T-helper 9 cell (primary cell): ENCODE results near the gene WASF3.

Experiments
- DNase-seq: peaks from one replicate; pipeline ENCODE4 v3.0.0-alpha.2; 2020

Gene WASF3

GRCh38 chr13:26548205-26548765 lies 9.2 kb upstream of the WASF3 start:
- no peak for DNase-seq

- no peak for DNase-seq
Observed at GRCh38 chr13:26549713-26550112, 7.8 kb upstream of the WASF3 start.

GRCh38 chr13:26551255-26551860 lies 6.1 kb upstream of the WASF3 start:
- DNase-seq, result no peak

DNA sequence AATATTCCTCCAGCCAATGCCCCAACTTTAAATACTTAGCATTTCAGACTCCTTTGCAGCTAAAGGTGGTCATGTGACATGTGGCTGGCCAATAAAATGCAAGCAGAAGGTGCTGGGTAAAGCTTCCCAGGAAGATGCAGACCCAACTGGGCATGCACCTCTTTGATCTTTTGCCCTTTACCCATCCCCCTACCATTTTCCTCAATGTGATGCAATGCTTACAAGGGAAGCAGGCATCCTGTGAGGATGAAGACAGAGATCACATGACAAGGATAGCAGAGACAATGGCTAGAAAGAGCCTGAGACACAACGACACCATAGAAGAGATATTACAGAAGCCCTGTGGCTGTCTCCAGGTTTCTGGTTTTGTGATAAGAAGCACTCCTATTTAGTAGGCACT lies 2.1 kb upstream of the WASF3 start:
- DNase-seq, result no peak

- DNase-seq, result no peak
Observed at GRCh38 chr13:26557051-26557392, 461 bp upstream of the WASF3 start.

- no peak for DNase-seq
Observed at GRCh38 chr13:26558074-26558805, 757 bp downstream of the WASF3 start.

- DNase-seq, result no peak
Observed at GRCh38 chr13:26558987-26559386, 1.5 kb downstream of the WASF3 start.

GRCh38 chr13:26560456-26560855 lies 3.0 kb downstream of the WASF3 start:
- no peak for DNase-seq

DNA sequence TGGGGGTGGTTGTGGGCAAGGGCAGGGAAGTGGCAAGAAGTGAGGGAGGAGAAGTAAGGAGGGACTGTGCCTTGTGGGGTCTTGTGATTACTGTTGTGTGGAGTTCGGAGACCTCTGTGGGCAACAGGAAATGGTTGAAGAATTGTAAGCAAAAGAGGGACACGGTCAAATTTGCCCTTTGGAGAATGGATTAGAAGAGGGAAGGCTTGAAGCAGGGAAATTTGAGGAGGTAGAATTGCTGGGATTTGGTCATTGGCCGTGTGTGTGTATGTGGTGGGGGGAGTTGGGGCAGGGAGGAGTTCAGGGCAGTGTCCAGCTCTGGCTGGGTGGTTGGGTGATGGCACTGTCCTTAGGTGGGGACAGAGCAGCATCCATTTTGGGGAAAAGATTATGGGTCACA lies 3.6 kb downstream of the WASF3 start:
- DNase-seq, result no peak

DNA sequence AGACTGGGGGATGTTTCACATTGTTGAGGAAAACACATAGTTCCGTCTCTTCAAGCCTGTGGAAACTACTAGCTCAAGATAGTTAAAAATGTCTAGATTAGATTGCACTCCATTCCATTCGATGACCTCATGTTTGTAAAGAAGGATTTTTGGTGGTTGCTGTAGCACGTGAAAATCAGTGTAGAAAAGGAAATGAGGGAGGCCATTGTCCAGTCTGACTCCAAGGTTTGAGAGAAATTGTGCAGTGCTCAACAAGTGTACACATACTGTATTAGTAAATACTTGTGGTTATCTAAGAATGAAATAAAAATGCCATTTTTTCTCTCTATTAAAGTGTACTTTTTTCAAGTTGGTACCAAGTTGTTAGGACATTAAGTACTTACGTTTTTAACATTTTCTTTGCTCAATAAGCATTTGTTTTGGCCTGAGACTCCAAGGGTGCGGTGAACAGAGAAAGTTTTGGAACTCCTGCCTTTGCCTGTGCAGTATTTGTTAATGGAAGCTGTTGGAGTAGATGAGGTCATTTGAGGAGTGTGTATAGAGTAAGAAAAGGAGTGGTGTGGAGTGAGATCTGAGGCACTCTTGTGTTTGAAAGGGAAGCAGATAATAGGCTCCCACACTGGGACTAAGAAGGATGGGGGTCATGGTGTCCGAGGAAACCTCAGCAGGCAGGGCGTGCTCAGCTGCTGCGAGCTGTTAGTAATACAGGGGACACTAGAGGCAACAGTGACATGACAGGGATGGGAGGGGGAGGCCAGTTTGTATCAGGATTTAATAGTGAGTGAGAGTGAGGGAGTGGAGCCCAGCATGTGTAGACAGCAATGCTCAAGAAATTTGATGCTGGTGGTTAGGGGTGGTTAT lies 4.4 kb downstream of the WASF3 start:
- no peak for DNase-seq

DNA sequence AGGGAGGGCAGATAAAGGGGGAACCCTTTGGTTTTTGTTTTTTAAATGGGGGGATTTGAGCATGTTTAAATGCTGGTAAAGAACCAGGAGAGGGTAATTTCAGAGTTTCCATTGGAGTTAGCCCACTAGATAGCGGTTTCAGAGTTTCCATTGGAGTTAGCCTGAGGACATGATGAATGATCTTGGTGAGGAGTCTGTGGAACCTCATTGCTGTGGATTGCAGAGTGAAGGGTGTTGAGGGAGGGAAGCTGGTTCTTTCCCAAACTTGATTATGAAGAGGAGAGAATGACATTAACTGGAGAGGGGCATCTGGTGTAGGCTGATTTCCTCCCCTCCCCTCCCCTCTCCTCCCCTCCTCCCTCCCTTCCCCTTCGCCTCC lies 5.0 kb downstream of the WASF3 start:
- no peak for DNase-seq

- no peak for DNase-seq
Observed at GRCh38 chr13:26563713-26564112, 6.2 kb downstream of the WASF3 start.

GRCh38 chr13:26568132-26568815 lies 10.8 kb downstream of the WASF3 start:
- no peak for DNase-seq

- DNase-seq, result no peak
Observed at GRCh38 chr13:26571518-26571917, 14.0 kb downstream of the WASF3 start.

- DNase-seq, result no peak
Observed at GRCh38 chr13:26575244-26575643, 17.8 kb downstream of the WASF3 start.

GRCh38 chr13:26579580-26579979 lies 22.1 kb downstream of the WASF3 start:
- DNase-seq, result no peak

DNA sequence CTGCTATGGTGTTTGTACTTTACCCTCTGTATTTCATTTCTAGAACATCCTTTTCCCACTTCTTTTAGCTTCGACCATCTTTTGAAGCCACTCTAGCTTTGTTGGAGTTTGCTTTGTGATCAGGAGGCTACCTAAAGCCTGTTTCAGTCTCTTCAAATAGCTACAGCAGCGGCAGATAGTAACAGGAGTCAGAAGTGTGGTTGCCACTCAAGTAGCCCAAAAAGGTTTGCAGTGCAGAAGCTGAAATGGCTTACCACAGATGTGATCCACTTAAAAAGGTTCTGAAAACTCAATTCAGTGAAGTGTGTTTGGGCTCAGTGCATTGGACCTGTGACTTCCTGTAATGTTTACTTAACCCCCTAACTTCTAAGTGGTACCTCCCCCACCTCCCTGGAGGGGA lies 26.2 kb downstream of the WASF3 start:
- DNase-seq, result no peak

DNA sequence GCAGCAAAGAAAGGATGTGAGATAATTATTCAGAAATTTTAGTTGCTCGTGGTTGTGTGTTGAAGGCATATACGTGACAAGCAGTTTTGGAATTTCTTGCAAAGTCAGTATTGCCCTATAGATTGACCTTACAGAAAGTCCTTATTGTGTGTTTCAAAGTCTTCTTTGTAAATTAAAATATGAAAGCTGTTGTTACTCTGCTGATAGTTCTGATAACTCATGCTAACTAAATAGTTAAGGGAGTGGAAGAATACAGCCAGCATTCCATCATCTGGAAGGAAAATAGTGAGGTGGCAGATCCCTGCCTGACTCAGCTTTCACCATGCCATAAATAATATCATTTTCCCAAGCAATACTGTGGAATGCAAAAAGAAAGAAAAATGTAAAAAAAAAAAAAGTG lies 27.2 kb downstream of the WASF3 start:
- DNase-seq, result no peak

DNA sequence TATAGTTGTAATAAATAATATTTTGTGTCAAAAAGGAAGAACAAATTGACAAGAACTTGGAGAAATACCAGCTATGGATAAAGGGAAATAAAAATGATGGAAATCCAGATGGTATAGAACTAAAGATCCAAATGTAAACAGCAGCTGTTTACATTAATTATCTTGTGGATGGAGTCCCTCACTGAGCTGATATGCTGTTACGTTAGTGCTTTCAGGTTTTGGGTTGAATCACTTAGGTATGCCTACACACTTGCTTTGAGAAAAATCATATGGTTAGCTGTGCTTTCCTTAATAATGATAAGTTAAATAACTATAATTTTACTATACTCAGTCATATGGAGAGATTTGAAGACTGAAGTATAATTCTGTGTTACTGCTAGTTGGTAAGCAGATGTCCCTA lies 27.7 kb downstream of the WASF3 start:
- no peak for DNase-seq

- DNase-seq, result no peak
Observed at GRCh38 chr13:26587251-26587650, 29.8 kb downstream of the WASF3 start.

DNA sequence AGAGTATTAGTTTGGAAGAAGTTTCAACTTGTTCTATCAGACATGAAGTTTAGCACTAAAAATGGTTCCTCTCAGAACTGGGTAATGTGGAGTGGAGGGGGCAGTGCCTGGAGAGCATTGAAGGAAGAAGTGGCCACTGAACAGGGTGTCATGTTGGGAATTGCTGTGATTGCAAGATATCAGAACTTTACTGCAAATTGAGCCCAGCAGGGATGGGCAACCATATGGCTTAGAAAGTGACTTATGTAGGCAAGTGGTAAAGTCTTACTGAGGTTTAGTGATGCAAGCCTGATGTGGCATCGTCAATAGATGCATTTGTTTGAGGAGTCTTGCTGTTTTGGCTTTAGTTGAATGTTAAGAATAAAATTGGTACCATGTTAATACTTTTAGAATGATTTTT lies 31.7 kb downstream of the WASF3 start:
- DNase-seq, result no peak

GRCh38 chr13:26589754-26590153 lies 32.3 kb downstream of the WASF3 start:
- no peak for DNase-seq

GRCh38 chr13:26590379-26590778 lies 32.9 kb downstream of the WASF3 start:
- no peak for DNase-seq
